GM19193 (cell line): Measurements from ENCODE around the gene ITGB8.

Experiments used
- POLR2A ChIP-seq: IDR thresholded peaks from 4 replicates; pipeline ENCODE4 v1.6.1; 2011; ENCODE audit not compliant: insufficient read depth, insufficient read length; ENCODE audit errors: extremely low read depth

ITGB8 gene

DNA sequence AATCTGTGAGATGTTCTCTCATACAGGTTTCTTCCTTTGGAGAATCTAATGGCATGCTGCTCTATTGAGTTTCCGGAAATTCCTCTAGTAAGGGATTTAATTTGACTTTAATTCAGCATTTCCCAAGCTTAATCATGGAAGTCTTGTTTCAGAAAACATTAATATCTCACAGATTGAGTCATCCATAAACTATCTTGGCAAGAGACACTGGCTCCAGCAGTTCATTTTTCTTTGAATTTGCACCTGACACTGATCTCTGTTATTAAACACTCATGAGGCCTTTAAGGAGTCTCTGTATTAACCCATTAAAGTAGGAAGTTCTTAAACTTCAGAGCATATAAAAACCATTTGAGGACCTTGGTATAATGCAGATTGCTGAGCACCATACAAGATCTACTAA lies 3.6 kb upstream of the ITGB8 start:
- TF ChIP-seq POLR2A = no peak

DNA sequence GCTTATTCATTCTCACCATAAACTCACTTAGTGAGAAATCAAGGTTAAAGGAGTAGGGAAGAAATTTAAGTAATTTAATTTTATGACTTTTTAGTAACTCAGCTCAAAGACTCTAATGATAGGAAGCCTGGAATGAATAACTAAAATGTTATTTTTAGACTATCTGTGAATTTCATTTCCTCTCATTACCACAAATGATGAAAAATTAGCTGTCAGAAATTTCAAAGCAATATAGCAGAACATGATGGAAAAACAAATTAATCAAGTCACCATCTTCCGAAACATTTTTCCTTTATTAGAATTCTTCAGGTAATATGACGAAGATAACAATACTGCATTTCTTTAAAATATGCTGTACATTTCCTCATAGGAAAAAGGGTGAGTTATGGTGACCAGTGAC lies 2.7 kb upstream of the ITGB8 start:
- no peak for TF ChIP-seq POLR2A

DNA sequence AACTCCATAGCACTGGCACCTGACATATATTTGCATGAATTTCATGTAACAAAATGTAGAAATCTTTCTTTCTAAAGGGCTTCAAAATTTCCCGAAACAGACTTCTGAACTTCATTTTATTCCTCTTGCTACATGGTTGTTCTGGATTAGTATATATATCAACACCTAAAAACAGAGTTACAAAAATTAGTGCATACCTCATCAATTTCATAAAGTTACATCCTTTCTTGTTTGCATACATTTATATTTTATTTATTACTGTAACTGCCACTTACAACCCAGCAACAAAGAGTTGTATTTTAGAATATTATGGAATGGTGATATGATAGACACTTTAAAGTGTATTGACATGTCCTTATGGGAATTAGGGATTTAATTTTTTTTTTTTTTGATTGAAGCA lies 2.0 kb upstream of the ITGB8 start:
- no peak for TF ChIP-seq POLR2A

DNA sequence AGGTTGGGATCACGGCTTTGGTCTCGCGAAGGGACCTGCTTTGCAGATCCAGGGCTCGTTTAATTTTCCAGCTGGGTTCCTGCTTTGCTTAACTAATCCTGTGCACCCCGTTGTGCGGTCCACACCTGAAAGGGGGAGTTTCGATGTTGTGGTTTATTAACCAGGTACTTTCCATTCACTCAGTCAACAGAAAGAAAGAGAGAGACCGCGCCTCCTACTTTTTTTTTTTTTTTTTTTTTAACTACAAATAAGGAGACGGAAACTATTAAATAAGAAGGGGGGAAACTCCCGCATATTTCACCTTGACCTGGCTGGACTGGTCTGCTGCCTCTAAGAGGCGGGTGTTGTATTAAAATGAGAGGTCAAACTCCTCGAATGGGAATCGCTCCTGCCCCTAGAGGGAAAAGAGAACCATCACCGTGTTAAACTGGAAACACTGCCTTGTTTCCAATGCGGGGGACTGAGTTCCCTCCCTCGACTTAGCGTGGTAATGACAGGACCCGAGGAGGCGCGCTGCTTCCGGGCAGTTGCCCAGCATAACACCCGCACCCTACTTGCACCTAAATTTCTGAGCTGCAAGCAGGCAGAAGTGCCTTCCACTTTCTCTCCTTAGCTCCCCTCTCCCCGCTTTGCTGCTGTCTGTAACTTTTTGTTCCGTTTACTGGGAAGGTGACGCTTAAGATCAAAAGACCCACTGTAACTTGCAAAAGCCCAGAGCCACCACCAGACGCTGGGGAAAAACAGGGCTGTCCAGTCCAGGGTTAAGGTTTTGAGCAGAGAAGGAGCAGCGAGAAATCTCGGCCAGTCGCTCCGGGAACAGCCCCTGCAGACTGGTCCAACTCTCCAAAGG lies 1.1 kb upstream of the ITGB8 start:
- TF ChIP-seq POLR2A = no peak

DNA sequence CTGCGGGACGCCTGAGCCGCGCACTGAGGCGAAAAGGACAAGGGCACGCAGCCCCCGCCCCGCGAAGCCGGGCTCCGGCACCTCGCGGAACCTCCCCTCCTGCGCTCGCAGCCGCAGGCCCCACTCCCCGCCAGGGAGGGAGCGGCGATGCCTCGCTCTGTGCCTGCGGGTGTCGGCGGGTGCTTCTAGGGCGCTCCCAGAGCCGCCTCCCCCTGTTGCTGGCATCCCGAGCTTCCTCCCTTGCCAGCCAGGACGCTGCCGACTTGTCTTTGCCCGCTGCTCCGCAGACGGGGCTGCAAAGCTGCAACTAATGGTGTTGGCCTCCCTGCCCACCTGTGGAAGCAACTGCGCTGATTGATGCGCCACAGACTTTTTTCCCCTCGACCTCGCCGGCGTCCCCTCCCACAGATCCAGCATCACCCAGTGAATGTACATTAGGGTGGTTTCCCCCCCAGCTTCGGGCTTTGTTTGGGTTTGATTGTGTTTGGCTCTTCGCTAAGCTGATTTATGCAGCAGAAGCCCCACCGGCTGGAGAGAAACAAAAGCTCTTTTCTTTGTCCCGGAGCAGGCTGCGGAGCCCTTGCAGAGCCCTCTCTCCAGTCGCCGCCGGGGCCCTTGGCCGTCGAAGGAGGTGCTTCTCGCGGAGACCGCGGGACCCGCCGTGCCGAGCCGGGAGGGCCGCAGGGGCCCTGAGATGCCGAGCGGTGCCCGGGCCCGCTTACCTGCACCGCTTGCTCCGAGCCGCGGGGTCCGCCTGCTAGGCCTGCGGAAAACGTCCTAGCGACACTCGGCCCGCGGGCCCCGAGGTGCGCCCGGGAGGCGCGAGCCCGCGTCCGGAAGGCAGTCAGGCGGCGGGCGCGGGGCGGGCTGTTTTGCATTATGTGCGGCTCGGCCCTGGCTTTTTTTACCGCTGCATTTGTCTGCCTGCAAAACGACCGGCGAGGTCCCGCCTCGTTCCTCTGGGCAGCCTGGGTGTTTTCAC lies 519 bp downstream of the ITGB8 start:
- TF ChIP-seq POLR2A = peak; percentile 72

DNA sequence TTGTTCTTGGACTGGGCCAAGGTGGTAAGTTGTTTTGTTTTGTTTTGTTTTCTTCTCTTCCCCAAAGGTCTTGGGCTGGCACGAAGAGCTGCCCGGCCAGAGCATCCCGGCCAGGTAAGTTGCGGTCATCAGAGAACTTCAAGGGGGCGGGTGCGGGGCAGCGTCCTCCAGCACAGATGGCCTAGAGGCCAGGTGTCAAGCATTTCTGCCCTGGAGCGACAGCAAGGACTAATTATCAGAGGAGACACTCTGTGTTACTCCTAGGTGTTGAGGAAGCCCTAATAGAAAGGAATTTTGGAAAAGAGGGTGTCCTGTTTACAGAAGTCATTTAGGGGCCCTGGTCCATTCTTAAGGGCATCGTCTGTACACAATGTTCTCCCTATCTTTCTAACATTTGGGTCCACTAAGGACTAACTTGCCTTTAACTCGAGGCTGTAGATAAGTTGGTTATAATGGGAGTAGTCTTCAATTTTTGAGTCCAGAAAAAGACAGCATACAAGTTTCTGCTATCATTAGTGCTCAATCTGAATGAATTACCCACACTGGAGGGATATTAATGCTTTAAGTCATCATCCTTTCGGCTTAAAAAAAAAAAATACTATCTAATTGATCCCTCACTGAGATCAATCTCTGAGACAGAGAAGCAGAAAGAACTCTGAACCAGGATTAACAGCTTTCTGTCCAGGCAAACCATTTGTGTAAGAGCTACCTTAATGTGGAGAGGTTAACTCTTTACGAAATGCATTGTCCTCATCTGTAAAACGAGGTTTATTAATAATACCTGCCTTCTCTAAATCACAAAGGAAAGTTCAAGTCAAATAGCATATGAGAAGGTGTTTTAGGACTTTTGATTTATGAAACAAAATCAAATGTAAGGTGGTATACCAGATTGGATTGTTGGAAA lies 1.5 kb downstream of the ITGB8 start:
- no peak for TF ChIP-seq POLR2A

- TF ChIP-seq POLR2A = no peak
These were observed 7.6 kb downstream of the ITGB8 start for GRCh38 chr7:20338285-20338684.

DNA sequence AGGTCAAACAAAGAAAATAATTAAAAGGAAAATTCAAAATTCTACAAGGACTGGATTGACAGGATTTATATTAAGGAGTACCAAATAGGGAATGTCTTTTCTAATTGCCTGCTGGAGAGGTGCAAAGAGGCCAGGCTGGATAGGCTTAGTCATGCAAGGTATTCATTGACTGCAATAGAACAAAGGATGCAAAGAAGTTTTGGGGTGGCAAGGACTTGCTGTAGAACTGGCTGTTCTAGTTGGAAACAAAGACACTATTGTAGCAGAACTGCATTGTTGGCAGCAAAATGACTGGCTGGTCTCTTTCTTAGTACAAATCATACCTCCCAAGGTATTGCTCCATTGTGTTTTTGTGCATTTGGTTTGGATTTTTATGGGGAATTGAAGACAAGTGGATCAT lies 10.1 kb downstream of the ITGB8 start:
- TF ChIP-seq POLR2A = no peak

GRCh38 chr7:20343205-20343604 lies 12.5 kb downstream of the ITGB8 start:
- no peak for TF ChIP-seq POLR2A

- TF ChIP-seq POLR2A = no peak
These were observed 13.2 kb downstream of the ITGB8 start for GRCh38 chr7:20343941-20344340.

- TF ChIP-seq POLR2A = no peak
These were observed 13.7 kb downstream of the ITGB8 start for GRCh38 chr7:20344396-20344795.

GRCh38 chr7:20346577-20346976 lies 15.9 kb downstream of the ITGB8 start:
- TF ChIP-seq POLR2A = no peak

DNA sequence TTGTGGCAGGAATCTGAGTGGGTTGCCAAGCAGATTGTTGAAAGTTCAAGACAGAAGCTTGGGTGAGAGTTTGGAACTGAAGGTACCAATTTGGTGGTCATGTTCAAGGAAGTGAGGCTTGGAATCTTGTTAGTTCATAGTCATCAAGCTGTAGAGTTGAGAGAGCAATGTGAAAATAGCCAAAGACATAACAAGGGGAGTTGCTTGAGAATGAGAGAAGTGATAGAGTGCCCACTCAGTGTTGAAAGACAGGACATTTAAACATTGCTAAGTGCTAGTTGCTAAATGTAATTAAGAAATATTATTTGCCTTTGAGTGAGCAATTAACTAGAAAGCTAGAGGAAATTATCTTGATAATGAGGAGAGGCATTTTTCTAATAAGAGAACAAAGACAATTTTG lies 17.0 kb downstream of the ITGB8 start:
- TF ChIP-seq POLR2A = no peak

- TF ChIP-seq POLR2A = no peak
These were observed 17.6 kb downstream of the ITGB8 start for GRCh38 chr7:20348125-20348807.
